KMS-11 (cell line): Measurements from ENCODE around the gene ULK4.

Source experiments
- H2AFZ ChIP-seq: fragments of 200-600 bp; sonication (generic); 2 replicates; pipeline ENCODE4 v1.6.1; 2016; ENCODE audit warnings: antibody characterized with exemption, mixed run types, low read depth
- H3K27ac ChIP-seq: fragments of 200-600 bp; sonication (generic); 2 replicates; pipeline ENCODE4 v1.6.1; 2016; ENCODE audit warnings: mild to moderate bottlenecking, mixed run types
- H3K27me3 ChIP-seq: fragments of 200-600 bp; sonication (generic); 2 replicates; pipeline ENCODE4 v1.6.1; 2017; ENCODE audit warnings: mild to moderate bottlenecking, low read depth, mixed run types, moderate library complexity; ENCODE audit not compliant: insufficient read depth
- H3K36me3 ChIP-seq: fragments of 200-600 bp; sonication (generic); 2 replicates; pipeline ENCODE4 v1.6.1; 2017; ENCODE audit warnings: mild to moderate bottlenecking, mixed run types; ENCODE audit not compliant: insufficient read depth
- H3K4me1 ChIP-seq: fragments of 200-600 bp; sonication (generic); 2 replicates; pipeline ENCODE4 v1.6.1; 2016; ENCODE audit warnings: mild to moderate bottlenecking, low read depth, mixed run types; ENCODE audit not compliant: poor library complexity, severe bottlenecking
- H3K4me2 ChIP-seq: fragments of 200-600 bp; sonication (generic); 2 replicates; pipeline ENCODE4 v1.7.0; 2016; ENCODE audit warnings: mild to moderate bottlenecking, mixed run types
- H3K4me3 ChIP-seq: fragments of 200-600 bp; sonication (generic); IDR thresholded peaks from 2 replicates; pipeline ENCODE4 v1.6.1; 2017; ENCODE audit warnings: low read depth, low read length, mixed read lengths; ENCODE audit not compliant: insufficient read depth
- H3K79me2 ChIP-seq: fragments of 200-600 bp; sonication (generic); 2 replicates; pipeline ENCODE4 v1.6.1; 2016; ENCODE audit warnings: low read depth, mixed run types; ENCODE audit not compliant: insufficient read depth
- H3K9ac ChIP-seq: fragments of 200-600 bp; sonication (generic); 2 replicates; pipeline ENCODE4 v1.6.1; 2016; ENCODE audit warnings: mild to moderate bottlenecking, mixed run types
- H4K20me1 ChIP-seq: fragments of 200-600 bp; sonication (generic); 2 replicates; pipeline ENCODE4 v1.6.1; 2016; ENCODE audit warnings: mild to moderate bottlenecking, mixed run types; ENCODE audit not compliant: insufficient read depth
- CTCF ChIP-seq: fragments of 200-600 bp; sonication (generic); conservative IDR thresholded peaks from 2 replicates; pipeline ENCODE4 v1.6.1; 2017; ENCODE audit warnings: low read depth, mild to moderate bottlenecking, antibody characterized with exemption, low read length, moderate library complexity, mixed read lengths

The ULK4 gene

GRCh38 chr3:41241161-41241560 lies 720.7 kb downstream of the ULK4 start:
- Histone ChIP-seq H3K36me3 (no peaks in the 10 kb centered on the region), H3K27me3 (no peaks in the 10 kb centered on the region), H3K27ac (no peak overlapping the region), H3K9ac (no peak overlapping the region), H4K20me1 (no peaks in the 10 kb centered on the region), H3K4me3 (no peak overlapping the region), H3K4me2 (no peak overlapping the region), H2AFZ (no peak overlapping the region), H3K4me1 (no peaks in the 10 kb centered on the region), H3K79me2 (no peaks in the 10 kb centered on the region)
- TF ChIP-seq CTCF, result no peak

GRCh38 chr3:41239587-41239986 lies 722.3 kb downstream of the ULK4 start:
- Histone ChIP-seq H3K36me3 (no peaks in the 10 kb centered on the region), H3K27ac (no peak overlapping the region), H3K4me3 (no peak overlapping the region), H3K9ac (no peak overlapping the region), H2AFZ (no peak overlapping the region), H3K4me1 (no peaks in the 10 kb centered on the region), H3K27me3 (no peaks in the 10 kb centered on the region), H3K79me2 (no peaks in the 10 kb centered on the region), H3K4me2 (no peak overlapping the region), H4K20me1 (no peaks in the 10 kb centered on the region)
- no peak for TF ChIP-seq CTCF

- H3K36me3 ChIP-seq, result no peaks in the 10 kb centered on the region
- no peak overlapping the region for H2AFZ ChIP-seq
- no peak for TF ChIP-seq CTCF
- no peak overlapping the region for H3K4me2 ChIP-seq
- H3K4me1 ChIP-seq, result no peaks in the 10 kb centered on the region
- no peaks in the 10 kb centered on the region for H3K27me3 ChIP-seq
- H3K4me3 ChIP-seq, result no peak overlapping the region
- H3K27ac ChIP-seq, result no peak overlapping the region
- no peak overlapping the region for H3K9ac ChIP-seq
- no peaks in the 10 kb centered on the region for H3K79me2 ChIP-seq
- H4K20me1 ChIP-seq, result no peaks in the 10 kb centered on the region
Observed at GRCh38 chr3:41237907-41238306, 724.0 kb downstream of the ULK4 start.

GRCh38 chr3:41236228-41236627 lies 725.7 kb downstream of the ULK4 start:
- Histone ChIP-seq H2AFZ (no peak overlapping the region), H3K4me1 (no peaks in the 10 kb centered on the region), H3K4me2 (no peak overlapping the region), H4K20me1 (no peaks in the 10 kb centered on the region), H3K27ac (no peak overlapping the region), H3K79me2 (no peaks in the 10 kb centered on the region), H3K4me3 (no peak overlapping the region), H3K36me3 (no peaks in the 10 kb centered on the region), H3K27me3 (no peaks in the 10 kb centered on the region), H3K9ac (no peak overlapping the region)
- TF ChIP-seq CTCF, result no peak
